ENCODE data around the gene NUDT5.

NUDT5 gene

DNA sequence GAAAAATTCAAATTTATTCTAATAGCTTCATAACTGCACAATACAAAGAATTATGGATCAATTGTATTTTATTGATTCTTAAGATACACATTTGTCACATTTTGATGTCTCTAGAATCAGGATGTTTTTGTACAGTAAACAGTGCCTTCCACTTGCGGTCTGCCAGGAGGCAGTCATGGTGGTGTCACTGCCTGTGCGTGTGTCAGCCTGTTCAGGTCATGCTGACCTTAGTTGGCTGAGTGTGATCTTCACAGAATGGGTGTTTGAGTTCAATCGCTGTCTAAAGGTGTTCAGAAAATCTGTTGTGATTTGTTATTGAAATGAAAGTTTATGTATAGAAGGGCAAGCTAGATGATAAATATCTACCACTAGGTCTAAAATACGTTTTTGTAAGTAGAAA lies 45.5 kb downstream of the NUDT5 start:
- peaks cover 16% of the 10 kb centered on the region for H3K36me3 ChIP-seq (ENCODE audit: control insufficient read depth, low read length)
- H3K9me2 ChIP-seq (replicated peaks; ENCODE audit: control insufficient read depth, low read length), result no peaks in the 10 kb centered on the region
- H3K79me2 ChIP-seq (ENCODE audit: control insufficient read depth, low read length), result no peaks in the 10 kb centered on the region
- H4K20me1 ChIP-seq (ENCODE audit: control insufficient read depth, insufficient read depth, low read depth, low read length), result no peaks in the 10 kb centered on the region
- H3K4me1 ChIP-seq (ENCODE audit: control insufficient read depth, low read length), result no peaks in the 10 kb centered on the region
- TF ChIP-seq EZH2phosphoT487 (IDR thresholded peaks at IDR 0.05; ENCODE audit: borderline replicate concordance, low read length), result no peak
- H3K27ac ChIP-seq (ENCODE audit: low read depth, low read length), result no peak overlapping the region
- H3K4me2 ChIP-seq (ENCODE audit: low read length), result no peak overlapping the region
- no peak overlapping the region for H3K4me3 ChIP-seq (ENCODE audit: low read length)
- no peaks in the 10 kb centered on the region for H3F3A ChIP-seq (ENCODE audit: control insufficient read depth, insufficient read depth)
- no peaks in the 10 kb centered on the region for H3K9me3 ChIP-seq (ENCODE audit: control insufficient read depth, insufficient read depth, low read length)
- no peaks in the 10 kb centered on the region for H3K27me3 ChIP-seq (ENCODE audit: control insufficient read depth, low read length)

DNA sequence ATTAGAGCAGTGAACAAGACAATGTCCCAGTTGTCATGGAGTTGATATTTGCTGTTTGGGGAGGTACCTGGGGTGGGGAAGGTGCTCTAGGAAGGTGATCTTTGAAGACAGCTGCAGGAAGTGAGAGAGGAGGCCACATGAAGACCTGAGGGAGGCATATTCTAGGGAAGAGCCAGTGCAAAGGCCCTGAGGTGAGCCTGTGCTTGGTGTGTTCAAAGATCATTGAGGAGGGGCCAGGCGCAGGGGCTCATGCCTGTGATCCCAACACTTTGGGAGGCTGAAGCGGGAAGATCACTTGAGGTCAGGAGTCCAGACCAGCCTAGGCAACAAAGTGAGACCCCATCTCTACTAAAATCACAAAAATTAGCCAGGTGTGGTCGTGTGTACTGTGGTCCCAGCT lies 51.2 kb downstream of the NUDT5 start:
- H3K9me3 ChIP-seq (ENCODE audit: control insufficient read depth, insufficient read depth, low read length), result no peaks in the 10 kb centered on the region
- no peaks in the 10 kb centered on the region for H3K27me3 ChIP-seq (ENCODE audit: control insufficient read depth, low read length)
- H3K4me3 ChIP-seq (ENCODE audit: low read length), result no peak overlapping the region
- no peaks in the 10 kb centered on the region for H3F3A ChIP-seq (ENCODE audit: control insufficient read depth, insufficient read depth)
- H3K4me2 ChIP-seq (ENCODE audit: low read length), result no peak overlapping the region
- peaks cover 33% of the 10 kb centered on the region for H3K36me3 ChIP-seq (ENCODE audit: control insufficient read depth, low read length)
- no peaks in the 10 kb centered on the region for H3K79me2 ChIP-seq (ENCODE audit: control insufficient read depth, low read length)
- H4K20me1 ChIP-seq (ENCODE audit: control insufficient read depth, insufficient read depth, low read depth, low read length), result no peaks in the 10 kb centered on the region
- no peaks in the 10 kb centered on the region for H3K9me2 ChIP-seq (replicated peaks; ENCODE audit: control insufficient read depth, low read length)
- H3K4me1 ChIP-seq (ENCODE audit: control insufficient read depth, low read length), result no peaks in the 10 kb centered on the region
- TF ChIP-seq, protein P1, sequence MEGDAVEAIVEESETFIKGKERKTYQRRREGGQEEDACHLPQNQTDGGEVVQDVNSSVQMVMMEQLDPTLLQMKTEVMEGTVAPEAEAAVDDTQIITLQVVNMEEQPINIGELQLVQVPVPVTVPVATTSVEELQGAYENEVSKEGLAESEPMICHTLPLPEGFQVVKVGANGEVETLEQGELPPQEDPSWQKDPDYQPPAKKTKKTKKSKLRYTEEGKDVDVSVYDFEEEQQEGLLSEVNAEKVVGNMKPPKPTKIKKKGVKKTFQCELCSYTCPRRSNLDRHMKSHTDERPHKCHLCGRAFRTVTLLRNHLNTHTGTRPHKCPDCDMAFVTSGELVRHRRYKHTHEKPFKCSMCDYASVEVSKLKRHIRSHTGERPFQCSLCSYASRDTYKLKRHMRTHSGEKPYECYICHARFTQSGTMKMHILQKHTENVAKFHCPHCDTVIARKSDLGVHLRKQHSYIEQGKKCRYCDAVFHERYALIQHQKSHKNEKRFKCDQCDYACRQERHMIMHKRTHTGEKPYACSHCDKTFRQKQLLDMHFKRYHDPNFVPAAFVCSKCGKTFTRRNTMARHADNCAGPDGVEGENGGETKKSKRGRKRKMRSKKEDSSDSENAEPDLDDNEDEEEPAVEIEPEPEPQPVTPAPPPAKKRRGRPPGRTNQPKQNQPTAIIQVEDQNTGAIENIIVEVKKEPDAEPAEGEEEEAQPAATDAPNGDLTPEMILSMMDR (IDR thresholded peaks at IDR 0.05; ENCODE audit: low read depth, low read length, poor library complexity, severe bottlenecking), result no peak
- no peak for TF ChIP-seq EZH2phosphoT487 (IDR thresholded peaks at IDR 0.05; ENCODE audit: borderline replicate concordance, low read length)
- no peak overlapping the region for H3K27ac ChIP-seq (ENCODE audit: low read depth, low read length)

DNA sequence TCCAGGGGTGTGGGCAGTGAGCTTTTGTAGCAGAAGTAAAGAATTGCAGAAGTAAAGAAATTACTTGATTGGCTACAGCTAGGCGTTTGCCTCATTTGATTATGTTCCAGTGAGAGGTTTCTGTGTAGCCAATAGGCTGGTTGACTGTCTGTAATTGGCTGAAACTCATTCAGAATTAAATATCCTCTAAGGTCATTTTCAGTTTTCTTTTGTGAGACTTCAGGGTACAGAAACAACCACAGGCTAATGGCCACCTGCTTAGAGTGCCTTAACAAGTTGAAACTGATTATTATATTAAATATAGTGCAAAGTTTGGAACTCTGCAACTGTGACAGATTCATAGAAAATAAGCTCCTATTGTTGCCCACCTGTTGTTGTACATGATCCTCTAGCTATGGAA lies 55.7 kb downstream of the NUDT5 start:
- no peak overlapping the region for H3K27ac ChIP-seq (ENCODE audit: low read depth, low read length)
- peaks cover 49% of the 10 kb centered on the region for H3K36me3 ChIP-seq (ENCODE audit: control insufficient read depth, low read length)
- TF ChIP-seq EZH2phosphoT487 (IDR thresholded peaks at IDR 0.05; ENCODE audit: borderline replicate concordance, low read length), result no peak
- TF ChIP-seq, protein P1 (IDR thresholded peaks at IDR 0.05; ENCODE audit: low read depth, low read length, poor library complexity, severe bottlenecking), result no peak

DNA sequence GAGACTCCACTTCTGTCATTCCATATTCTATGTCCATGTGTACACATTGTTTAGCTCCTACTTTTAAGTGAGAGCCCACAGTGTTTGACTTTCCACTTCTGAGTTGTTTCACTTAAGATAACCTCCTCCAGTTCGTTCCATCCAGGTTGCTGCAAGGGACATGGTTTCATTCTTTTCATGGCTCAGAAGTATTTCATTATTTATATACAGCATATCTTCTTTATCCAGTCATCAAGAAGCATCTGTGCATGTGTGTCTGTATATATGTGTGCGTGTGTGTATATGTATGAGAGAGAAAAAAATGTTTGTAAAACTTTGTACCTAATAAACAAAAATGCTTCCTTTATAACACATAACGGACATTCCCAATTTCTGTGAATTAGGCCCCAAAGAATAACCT lies 60.1 kb downstream of the NUDT5 start:
- H3K4me3 ChIP-seq (ENCODE audit: low read length), result no peak overlapping the region
- no peaks in the 10 kb centered on the region for H3K9me2 ChIP-seq (replicated peaks; ENCODE audit: control insufficient read depth, low read length)
- H3K27ac ChIP-seq (ENCODE audit: low read depth, low read length), result no peak overlapping the region
- no peak overlapping the region for H3K4me2 ChIP-seq (ENCODE audit: low read length)
- no peaks in the 10 kb centered on the region for H3K27me3 ChIP-seq (ENCODE audit: control insufficient read depth, low read length)
- no peaks in the 10 kb centered on the region for H3K9me3 ChIP-seq (ENCODE audit: control insufficient read depth, insufficient read depth, low read length)
- peaks cover 13% of the 10 kb centered on the region for H3K79me2 ChIP-seq (ENCODE audit: control insufficient read depth, low read length)
- 0 out of 2 replicates have a peak, but pooled peaks cover 4% of the 10 kb centered on the region for H4K20me1 ChIP-seq (ENCODE audit: control insufficient read depth, insufficient read depth, low read depth, low read length)
- peaks cover 26% of the 10 kb centered on the region for H3K36me3 ChIP-seq (ENCODE audit: control insufficient read depth, low read length)
- TF ChIP-seq, protein P1 (IDR thresholded peaks at IDR 0.05; ENCODE audit: low read depth, low read length, poor library complexity, severe bottlenecking), result no peak
- TF ChIP-seq EZH2phosphoT487 (IDR thresholded peaks at IDR 0.05; ENCODE audit: borderline replicate concordance, low read length), result no peak
- H3K4me1 ChIP-seq (ENCODE audit: control insufficient read depth, low read length), result peaks cover 2% of the 10 kb centered on the region
- H3F3A ChIP-seq (ENCODE audit: control insufficient read depth, insufficient read depth), result no peaks in the 10 kb centered on the region

More for the DNA sequence above, 55.7 kb downstream of the NUDT5 start:
- Histone ChIP-seq H3K4me3 (ENCODE audit: low read length) (no peak overlapping the region), H3K79me2 (ENCODE audit: control insufficient read depth, low read length) (no peaks in the 10 kb centered on the region), H3K4me2 (ENCODE audit: low read length) (no peak overlapping the region), H3K27me3 (ENCODE audit: control insufficient read depth, low read length) (no peaks in the 10 kb centered on the region), H3F3A (ENCODE audit: control insufficient read depth, insufficient read depth) (no peaks in the 10 kb centered on the region), H4K20me1 (ENCODE audit: control insufficient read depth, insufficient read depth, low read depth, low read length) (no peaks in the 10 kb centered on the region), H3K4me1 (ENCODE audit: control insufficient read depth, low read length) (no peaks in the 10 kb centered on the region), H3K9me3 (ENCODE audit: control insufficient read depth, insufficient read depth, low read length) (no peaks in the 10 kb centered on the region), H3K9me2 (replicated peaks; ENCODE audit: control insufficient read depth, low read length) (no peaks in the 10 kb centered on the region)
